ENCODE measurements around the gene SERPINB1. TPM values are rescaled to one million over a fixed set of nuclear protein-coding genes. Genes with fewer than 3 reads are reported as not detected.

SERPINB1 gene
- polyA plus RNA-seq (2012; rRNA removed): 9.4 and 10.9 TPM in 2 replicates
- polyA plus RNA-seq (2012; cell fraction: cytosol; rRNA removed): 13.1 and 18.2 TPM in 2 replicates
- 5.6 and 10.4 TPM in 2 replicates for polyA plus RNA-seq (2012; cell fraction: nucleus; rRNA removed)

- Histone ChIP-seq H3K9me3 (no peaks in the 10 kb centered on the region), H3K27ac (ENCODE audit: low read depth in 2 of 2, low read length in 1 of 2) (peak within 1 kb of the TSS; percentile 67 to 87)
These were observed at the start of gene SERPINB1 for GRCh38 chr6:2841264-2842138. SERPINB1 (minus strand) TSS chr6:2841863; CDS start chr6:2840586, 1,277 bp downstream.

More at GRCh38 chr6:2841264-2842138, at the start of gene SERPINB1:
- Histone ChIP-seq H3F3A (replicated peaks; ENCODE audit: insufficient read depth) (peaks cover 20% of the 10 kb centered on the region), H3K4me3 (ENCODE audit: low read depth in 2 of 2, low read length in 1 of 2) (peak within 1 kb of the TSS; percentile 45 to 47), H4K20me1 (ENCODE audit: insufficient read depth) (no peaks in the 10 kb centered on the region), H3K79me2 (ENCODE audit: insufficient read depth) (no peaks in the 10 kb centered on the region), H3K36me3 (replicated peaks in 1 of 2; ENCODE audit: control insufficient read depth in 1 of 2, insufficient read depth in 2 of 2, low read length in 1 of 2) (peaks cover 4 to 8% of the 10 kb centered on the region in 2 experiments), H3K4me2 (peak within 1 kb of the TSS; percentile 74), H3K9ac (peak within 1 kb of the TSS; percentile 64), H3K4me1 (ENCODE audit: control insufficient read depth in 1 of 2, insufficient read depth in 2 of 2, low read depth in 1 of 2, low read length in 1 of 2) (peaks cover 25 to 26% of the 10 kb centered on the region in 2 experiments; a peak in 3 of 4 replicates), H2AFZ (ENCODE audit: low read depth) (peak within 1 kb of the TSS; percentile 84), H3K27me3 (ENCODE audit: insufficient read depth) (no peaks in the 10 kb centered on the region), H3K9me2 (no peaks in the 10 kb centered on the region)
- 15% methylated on average over 44 of the region's 67 CpGs for WGBS (ENCODE audit: low lambda C conversion rate)
- TF ChIP-seq POLR2AphosphoS5 (IDR thresholded peaks at IDR 0.05; ENCODE audit: low read depth, low read length) (peak; percentile 32; the same call in 1 of the 2 replicates), GATA2 (CRISPR knock-in tag; IDR thresholded peaks at IDR 0.05) (no peak), ELF1 (IDR thresholded peaks at IDR 0.05) (peak; percentile 38), REST (IDR thresholded peaks at IDR 0.05; ENCODE audit: low read depth, low read length) (0 out of 2 replicates have a peak, but pooled peaks have one; percentile 6), RCOR1 (IDR thresholded peaks at IDR 0.05; ENCODE audit: low read length) (no peak), MEF2A (IDR thresholded peaks at IDR 0.05; ENCODE audit: borderline replicate concordance, low read depth) (no peak), EZH2phosphoT487 (IDR thresholded peaks at IDR 0.05; ENCODE audit: borderline replicate concordance, low read depth) (no peak), RFX5 (IDR thresholded peaks at IDR 0.05; ENCODE audit: low read length) (no peak), MXI1 (IDR thresholded peaks at IDR 0.05; ENCODE audit: low read depth, low read length) (peak; percentile 41; the same call in 1 of the 2 replicates), TCF12 (IDR thresholded peaks at IDR 0.05) (0 out of 2 replicates have a peak, but pooled peaks have one; percentile 38), FOXJ3 (CRISPR knock-in tag; IDR thresholded peaks at IDR 0.05) (no peak), TAF1 (IDR thresholded peaks at IDR 0.05; ENCODE audit: borderline replicate concordance, low read depth, low read length) (peak; percentile 15; the same call in 1 of the 2 replicates)
- TF ChIP-seq, protein P1, sequence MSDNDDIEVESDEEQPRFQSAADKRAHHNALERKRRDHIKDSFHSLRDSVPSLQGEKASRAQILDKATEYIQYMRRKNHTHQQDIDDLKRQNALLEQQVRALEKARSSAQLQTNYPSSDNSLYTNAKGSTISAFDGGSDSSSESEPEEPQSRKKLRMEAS (IDR thresholded peaks at IDR 0.05; ENCODE audit: low read depth): peak; percentile 69; the same call in 1 of the 2 replicates
- TF ChIP-seq, protein P2, sequence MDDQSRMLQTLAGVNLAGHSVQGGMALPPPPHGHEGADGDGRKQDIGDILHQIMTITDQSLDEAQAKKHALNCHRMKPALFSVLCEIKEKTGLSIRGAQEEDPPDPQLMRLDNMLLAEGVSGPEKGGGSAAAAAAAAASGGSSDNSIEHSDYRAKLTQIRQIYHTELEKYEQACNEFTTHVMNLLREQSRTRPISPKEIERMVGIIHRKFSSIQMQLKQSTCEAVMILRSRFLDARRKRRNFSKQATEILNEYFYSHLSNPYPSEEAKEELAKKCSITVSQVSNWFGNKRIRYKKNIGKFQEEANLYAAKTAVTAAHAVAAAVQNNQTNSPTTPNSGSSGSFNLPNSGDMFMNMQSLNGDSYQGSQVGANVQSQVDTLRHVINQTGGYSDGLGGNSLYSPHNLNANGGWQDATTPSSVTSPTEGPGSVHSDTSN (IDR thresholded peaks at IDR 0.05): 0 out of 2 replicates have a peak, but pooled peaks have one; percentile 2
- DNase-seq: peak; percentile 82
- ChIA-PET POLR2A (interaction anchor here (0.9 to 1.1 kb wide), 3 partner anchors 23 to 147 kb away, joined by 3 to 4 read pairs (median 3); partner anchors contain the start of gene SERPINB6), CTCF (interaction anchor here (0.8 to 12.6 kb wide), 17 partner anchors 13 to 216 kb away, joined by 3 to 261 read pairs (median 5); partner anchors contain the start of genes MYLK4 and WRNIP1)
